Stimulated activated CD8-positive, alpha-beta memory T cell treated with anti-CD3 and anti-CD28 coated beads, Interleukin-7, amount 100 ng/mL, for 1 hour (primary cell): ENCODE results near the gene TELO2.

Experiments
- DNase-seq, 2 donors: peaks; one replicate each; pipeline ENCODE4 v3.0.0-alpha.2; 2020; ENCODE audit warnings: low read depth in 2 of 2

Gene TELO2

DNA sequence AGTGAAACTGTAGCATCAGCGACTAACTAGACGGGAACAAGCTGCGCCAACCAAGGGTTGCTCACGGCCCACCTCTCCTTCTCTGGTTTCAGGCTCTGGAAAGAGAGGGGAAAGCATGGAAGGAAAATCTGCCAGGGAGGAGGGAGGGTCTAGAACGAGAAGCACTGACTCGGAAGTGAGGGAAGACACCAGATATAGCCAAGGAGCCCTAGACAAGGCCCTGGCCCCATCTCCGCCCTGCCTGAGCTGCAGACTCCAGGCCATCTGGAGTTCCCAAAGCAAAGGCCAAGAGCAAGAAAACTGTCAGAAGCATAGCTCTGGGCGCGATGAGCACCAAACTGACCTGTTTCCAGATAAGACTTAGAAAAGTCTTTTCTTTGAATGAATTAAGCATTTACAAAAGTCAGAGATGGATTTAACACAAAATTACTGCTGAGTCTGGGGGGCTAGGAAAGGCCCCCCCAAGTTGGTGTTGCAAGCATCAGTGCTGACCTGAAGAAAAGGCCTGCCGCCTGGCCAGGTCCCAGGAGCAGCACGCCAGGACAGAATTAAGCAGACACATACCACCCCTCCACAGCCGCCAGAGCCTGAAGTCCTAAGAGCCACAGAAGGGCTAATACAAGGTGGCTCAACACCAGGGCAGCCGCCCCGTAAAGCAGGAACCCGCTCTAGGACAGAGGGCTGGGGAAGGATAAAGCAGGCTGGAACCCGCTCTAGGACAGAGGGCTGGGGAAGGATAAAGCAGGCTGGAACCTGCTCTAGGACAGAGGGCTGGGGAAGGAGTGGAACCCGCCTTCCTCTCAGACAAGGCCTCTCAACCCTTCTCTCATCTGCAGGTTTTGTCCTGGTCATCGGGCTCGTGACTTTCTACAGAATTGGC, 61.0 kb downstream of the TELO2 start:
- no peak for DNase-seq

DNA sequence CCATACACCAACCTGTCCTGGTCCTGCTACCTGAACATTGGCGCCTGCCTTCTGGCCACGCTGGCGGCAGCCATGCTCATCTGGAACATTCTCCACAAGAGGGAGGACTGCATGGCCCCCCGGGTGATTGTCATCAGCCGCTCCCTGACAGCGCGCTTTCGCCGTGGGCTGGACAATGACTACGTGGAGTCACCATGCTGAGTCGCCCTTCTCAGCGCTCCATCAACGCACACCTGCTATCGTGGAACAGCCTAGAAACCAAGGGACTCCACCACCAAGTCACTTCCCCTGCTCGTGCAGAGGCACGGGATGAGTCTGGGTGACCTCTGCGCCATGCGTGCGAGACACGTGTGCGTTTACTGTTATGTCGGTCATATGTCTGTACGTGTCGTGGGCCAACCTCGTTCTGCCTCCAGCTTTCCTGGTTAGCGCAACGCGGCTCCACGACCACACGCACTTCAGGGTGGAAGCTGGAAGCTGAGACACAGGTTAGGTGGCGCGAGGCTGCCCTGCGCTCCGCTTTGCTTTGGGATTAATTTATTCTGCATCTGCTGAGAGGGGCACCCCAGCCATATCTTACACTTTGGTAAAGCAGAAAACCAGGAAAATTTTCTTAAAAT, 61.8 kb downstream of the TELO2 start:
- no peak for DNase-seq

DNA sequence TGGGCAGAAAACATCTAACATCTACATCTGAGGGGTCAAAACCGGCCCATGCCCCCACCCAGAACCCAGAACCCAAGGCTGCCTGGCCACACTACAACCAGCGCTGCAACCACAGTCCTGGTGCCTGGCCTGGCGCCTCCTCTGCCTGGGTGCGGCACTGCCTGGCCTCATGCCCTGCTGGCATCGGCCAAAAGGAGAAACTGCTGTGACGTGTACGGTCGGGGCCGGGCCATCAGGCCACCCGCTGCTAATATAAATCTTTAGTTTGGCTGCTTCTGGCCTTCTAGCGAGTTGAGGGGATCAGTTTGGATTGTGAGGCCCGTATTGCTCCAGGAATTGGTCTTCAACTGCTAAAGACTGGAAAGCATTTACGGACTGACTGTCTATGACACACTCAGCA, 63.1 kb downstream of the TELO2 start:
- DNase-seq: no peak

DNA sequence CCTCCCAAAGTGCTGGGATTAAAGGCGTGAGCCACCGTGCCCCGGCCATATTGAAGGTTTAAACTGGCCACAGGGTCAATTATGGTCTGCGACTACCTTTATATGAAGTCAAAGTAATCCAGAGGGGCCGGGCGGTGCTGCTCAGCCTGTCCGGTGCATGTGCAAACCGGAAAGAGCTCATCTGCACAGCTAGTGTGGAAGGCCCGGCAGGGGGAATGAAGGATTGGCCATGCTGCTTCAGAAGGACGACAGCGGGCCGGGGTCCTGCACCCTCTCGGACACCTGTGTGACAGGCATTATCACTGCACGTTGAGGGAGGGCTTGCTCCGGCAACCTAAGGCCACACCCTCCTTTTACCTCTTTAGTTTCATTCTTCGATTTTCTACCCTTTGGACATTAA, 63.9 kb downstream of the TELO2 start:
- no peak for DNase-seq

DNA sequence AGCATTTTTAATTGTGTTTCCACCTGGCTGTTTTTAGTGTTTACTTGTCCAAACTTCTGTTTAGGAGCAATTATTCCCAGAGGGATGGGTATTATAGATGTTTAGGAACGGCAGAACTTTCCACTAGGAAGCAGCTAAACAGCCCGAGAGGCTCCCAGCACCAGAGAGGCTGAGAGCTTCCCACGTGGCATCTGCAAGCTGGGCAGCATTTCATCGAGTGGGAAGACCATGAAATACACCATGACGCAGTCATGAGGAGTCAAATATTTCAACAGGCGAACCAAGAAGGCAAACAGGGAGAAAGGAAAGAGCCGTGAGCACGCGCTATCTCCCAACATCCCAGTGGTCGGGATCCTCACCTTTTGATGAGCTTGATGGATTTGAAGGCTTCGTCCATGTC, 64.4 kb downstream of the TELO2 start:
- DNase-seq: no peak

DNA sequence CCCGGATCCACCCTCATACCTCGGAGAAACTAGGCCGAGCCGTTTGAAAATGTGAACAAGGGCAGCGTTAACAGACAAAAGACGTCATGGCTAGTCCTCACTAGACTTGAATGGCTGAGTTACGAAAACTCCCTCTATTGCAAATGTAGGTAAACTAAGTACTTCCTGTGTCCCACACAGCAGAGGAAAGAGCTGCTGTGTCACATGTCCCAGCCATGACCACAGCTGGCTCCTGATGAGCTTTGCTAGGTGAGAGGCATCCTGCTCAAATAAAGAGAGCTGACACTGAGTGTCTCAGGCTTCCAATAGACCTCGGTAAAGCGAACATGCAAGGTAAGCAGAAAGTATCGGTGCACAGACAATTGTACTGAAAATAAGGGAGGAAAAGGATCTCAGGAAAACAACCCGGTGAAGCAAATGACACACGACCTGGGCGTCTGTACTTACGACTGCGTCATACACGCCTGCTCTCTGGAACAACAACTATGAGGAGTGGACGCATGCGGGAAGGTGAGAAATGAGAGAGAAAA, 66.4 kb downstream of the TELO2 start:
- no peak for DNase-seq
